H1 (cell line): Measurements from ENCODE around the gene DHCR7.

Source experiments
- CTCF ChIP-seq, 3 experiments: IDR thresholded peaks; 1 replicate in 2 of 3; 2 replicates in 1 of 3; pipeline versions ENCODE4 v1.5.1 to v1.6.1; 2011; ENCODE audit warnings: low read length in 3 of 3, mild to moderate bottlenecking in 3 of 3, inconsistent platforms in 2 of 3, low read depth in 1 of 3, moderate library complexity in 1 of 3; ENCODE audit not compliant: insufficient read depth in 1 of 3; ENCODE audit errors: control extremely low read depth in 1 of 3
- EP300 ChIP-seq, 2 experiments: IDR thresholded peaks; 1 replicate in 1 of 2; 2 replicates in 1 of 2; pipeline ENCODE4 v1.6.1; 2011 to 2012; ENCODE audit warnings: low read depth in 2 of 2, low read length in 2 of 2, mild to moderate bottlenecking in 2 of 2, borderline replicate concordance in 1 of 2, inconsistent platforms in 1 of 2, moderate library complexity in 1 of 2
- EZH2 ChIP-seq: fragments of 200-600 bp; sonication (generic); IDR thresholded peaks from 2 replicates; pipeline ENCODE4 v1.7.1; 2012; ENCODE audit warnings: low read depth, mild to moderate bottlenecking, moderate library complexity, low read length, inconsistent platforms; ENCODE audit not compliant: severe bottlenecking
- FOSL1 ChIP-seq: IDR thresholded peaks from 2 replicates; pipeline ENCODE4 v1.6.1; 2011; ENCODE audit warnings: mild to moderate bottlenecking, low read depth, low read length, moderate library complexity; ENCODE audit not compliant: insufficient read depth
- GABPA ChIP-seq: IDR thresholded peaks from 2 replicates; pipeline ENCODE4 v1.6.1; 2011; ENCODE audit warnings: mild to moderate bottlenecking, low read length, moderate library complexity, borderline replicate concordance; ENCODE audit not compliant: insufficient read depth
- JUN ChIP-seq: IDR thresholded peaks from 2 replicates; pipeline ENCODE4 v1.6.1; 2011; ENCODE audit warnings: low read depth, mild to moderate bottlenecking, improper control_type of control experiment, low read length
- POLR2A ChIP-seq, 2 experiments: IDR thresholded peaks; 1 replicate in 1 of 2; 2 replicates in 1 of 2; pipeline ENCODE4 v1.6.1; 2011; ENCODE audit warnings: low read depth in 2 of 2, low read length in 2 of 2, mild to moderate bottlenecking in 2 of 2; ENCODE audit errors: control extremely low read depth in 1 of 2
- POLR2AphosphoS5 ChIP-seq: IDR thresholded peaks from 2 replicates; pipeline ENCODE4 v1.6.1; 2011; ENCODE audit warnings: low read depth, low read length
- RAD21 ChIP-seq, 2 experiments: IDR thresholded peaks in 1 of 2; conservative IDR thresholded peaks in 1 of 2; 2 replicates each; pipeline ENCODE4 v1.6.1; 2011; ENCODE audit warnings: low read depth in 2 of 2, low read length in 2 of 2, improper control_type of control experiment in 1 of 2, inconsistent platforms in 1 of 2, mild to moderate bottlenecking in 1 of 2, moderate library complexity in 1 of 2
- RBBP5 ChIP-seq: IDR thresholded peaks from 2 replicates; pipeline ENCODE4 v1.7.1; 2012; ENCODE audit warnings: low read depth, mild to moderate bottlenecking, inconsistent platforms, low read length, moderate library complexity, borderline replicate concordance
- RXRA ChIP-seq: IDR thresholded peaks from 2 replicates; pipeline ENCODE4 v1.6.1; 2011; ENCODE audit warnings: low read depth, mild to moderate bottlenecking, low read length, moderate library complexity; ENCODE audit not compliant: insufficient read depth
- TAF1 ChIP-seq: IDR thresholded peaks from 2 replicates; pipeline ENCODE4 v1.6.1; 2011; ENCODE audit warnings: mild to moderate bottlenecking, low read depth, low read length
- TF ChIP-seq, protein P1 (sequence below): IDR thresholded peaks from 2 replicates; pipeline ENCODE4 v1.6.1; 2011; ENCODE audit warnings: low read length, improper control_type of control experiment

GRCh38 chr11:71426413-71426812 is 21.8 kb downstream of the DHCR7 start:
- TF ChIP-seq RXRA (no peak), EZH2 (no peak), CTCF (IDR thresholded peaks at IDR 0.05; ENCODE audit: control extremely low read depth in 1 of 3, insufficient read depth in 1 of 3, low read depth in 1 of 3, low read length in 3 of 3) (no peak), RAD21 (IDR thresholded peaks at IDR 0.05 in 1 of 2, conservative IDR thresholded peaks at IDR 0.05 in 1 of 2; ENCODE audit: low read depth in 2 of 2, low read length in 2 of 2) (no peak), TAF1 (no peak), POLR2A (IDR thresholded peaks at IDR 0.05; ENCODE audit: control extremely low read depth in 1 of 2, low read depth in 2 of 2, low read length in 2 of 2) (no peak), FOSL1 (no peak), POLR2AphosphoS5 (no peak), RBBP5 (no peak), EP300 (IDR thresholded peaks at IDR 0.05; ENCODE audit: borderline replicate concordance in 1 of 2, low read depth in 2 of 2, low read length in 2 of 2) (no peak), JUN (no peak), GABPA (no peak)
- TF ChIP-seq, protein P1, sequence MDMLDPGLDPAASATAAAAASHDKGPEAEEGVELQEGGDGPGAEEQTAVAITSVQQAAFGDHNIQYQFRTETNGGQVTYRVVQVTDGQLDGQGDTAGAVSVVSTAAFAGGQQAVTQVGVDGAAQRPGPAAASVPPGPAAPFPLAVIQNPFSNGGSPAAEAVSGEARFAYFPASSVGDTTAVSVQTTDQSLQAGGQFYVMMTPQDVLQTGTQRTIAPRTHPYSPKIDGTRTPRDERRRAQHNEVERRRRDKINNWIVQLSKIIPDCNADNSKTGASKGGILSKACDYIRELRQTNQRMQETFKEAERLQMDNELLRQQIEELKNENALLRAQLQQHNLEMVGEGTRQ = no peak
